ENCODE results near the gene CEACAM8.

The CEACAM8 gene

GRCh38 chr19:42563352-42564210, 31.1 kb downstream of the CEACAM8 start:
- TF ChIP-seq TAF1 (IDR thresholded peaks at IDR 0.05; ENCODE audit: borderline replicate concordance, insufficient read depth, low read length) (no peak), POLR2AphosphoS5 (IDR thresholded peaks at IDR 0.05; ENCODE audit: low read depth, low read length) (no peak), FOXP2 (optimal IDR thresholded peaks at IDR 0.05; ENCODE audit: borderline replicate concordance, extremely low read depth, extremely low read length, insufficient read depth) (no peak), REST (IDR thresholded peaks at IDR 0.05; ENCODE audit: insufficient read depth in 1 of 2, low read depth in 2 of 2, low read length in 2 of 2) (no peak), SIN3A (IDR thresholded peaks at IDR 0.05; ENCODE audit: borderline replicate concordance, insufficient read depth, low read length) (no peak)

GRCh38 chr19:42561512-42561911, 33.2 kb downstream of the CEACAM8 start:
- TF ChIP-seq FOXP2 (optimal IDR thresholded peaks at IDR 0.05; ENCODE audit: borderline replicate concordance, extremely low read depth, extremely low read length, insufficient read depth) (no peak), SIN3A (IDR thresholded peaks at IDR 0.05; ENCODE audit: borderline replicate concordance, insufficient read depth, low read length) (no peak), POLR2AphosphoS5 (IDR thresholded peaks at IDR 0.05; ENCODE audit: low read depth, low read length) (no peak), TAF1 (IDR thresholded peaks at IDR 0.05; ENCODE audit: borderline replicate concordance, insufficient read depth, low read length) (no peak), REST (IDR thresholded peaks at IDR 0.05; ENCODE audit: insufficient read depth in 1 of 2, low read depth in 2 of 2, low read length in 2 of 2) (no peak)

GRCh38 chr19:42560731-42561130, 34.0 kb downstream of the CEACAM8 start:
- TF ChIP-seq FOXP2 (optimal IDR thresholded peaks at IDR 0.05; ENCODE audit: borderline replicate concordance, extremely low read depth, extremely low read length, insufficient read depth) (no peak), TAF1 (IDR thresholded peaks at IDR 0.05; ENCODE audit: borderline replicate concordance, insufficient read depth, low read length) (no peak), SIN3A (IDR thresholded peaks at IDR 0.05; ENCODE audit: borderline replicate concordance, insufficient read depth, low read length) (no peak), REST (IDR thresholded peaks at IDR 0.05; ENCODE audit: insufficient read depth in 1 of 2, low read depth in 2 of 2, low read length in 2 of 2) (no peak), POLR2AphosphoS5 (IDR thresholded peaks at IDR 0.05; ENCODE audit: low read depth, low read length) (no peak)

- TF ChIP-seq TAF1 (IDR thresholded peaks at IDR 0.05; ENCODE audit: borderline replicate concordance, insufficient read depth, low read length) (no peak), REST (IDR thresholded peaks at IDR 0.05; ENCODE audit: insufficient read depth in 1 of 2, low read depth in 2 of 2, low read length in 2 of 2) (no peak), SIN3A (IDR thresholded peaks at IDR 0.05; ENCODE audit: borderline replicate concordance, insufficient read depth, low read length) (no peak), FOXP2 (optimal IDR thresholded peaks at IDR 0.05; ENCODE audit: borderline replicate concordance, extremely low read depth, extremely low read length, insufficient read depth) (no peak), POLR2AphosphoS5 (IDR thresholded peaks at IDR 0.05; ENCODE audit: low read depth, low read length) (no peak)
These were observed 36.1 kb downstream of the CEACAM8 start for GRCh38 chr19:42558450-42559150.
